GM12801 (cell line): ENCODE results near the gene FLT1.

Source experiments
- TF ChIP-seq, protein P1 (sequence below): IDR thresholded peaks from one replicate; pipeline ENCODE4 v1.5.1; 2011; ENCODE audit warnings: control low read depth; ENCODE audit not compliant: insufficient read length; ENCODE audit errors: extremely low read depth

FLT1 gene

DNA sequence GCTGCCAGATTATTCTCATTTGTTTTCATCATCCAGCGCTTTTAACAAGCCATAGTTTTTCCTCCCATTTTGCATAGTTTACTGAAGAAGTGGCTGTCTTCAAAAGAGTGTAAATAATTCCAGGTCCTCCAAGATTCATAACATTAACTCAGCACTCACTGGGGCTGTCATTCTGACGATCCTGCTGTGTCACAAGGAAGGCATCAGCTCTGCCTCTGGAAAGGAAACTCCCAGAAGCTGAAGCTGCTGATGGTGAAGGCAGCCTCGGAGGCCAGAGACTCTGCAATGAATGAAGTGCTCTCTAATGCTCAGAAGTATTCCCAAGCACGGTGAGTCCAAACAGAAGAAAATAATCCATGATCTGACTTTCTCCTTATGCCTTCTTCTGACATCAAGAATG lies 60.0 kb downstream of the FLT1 start:
- TF ChIP-seq, protein P1, sequence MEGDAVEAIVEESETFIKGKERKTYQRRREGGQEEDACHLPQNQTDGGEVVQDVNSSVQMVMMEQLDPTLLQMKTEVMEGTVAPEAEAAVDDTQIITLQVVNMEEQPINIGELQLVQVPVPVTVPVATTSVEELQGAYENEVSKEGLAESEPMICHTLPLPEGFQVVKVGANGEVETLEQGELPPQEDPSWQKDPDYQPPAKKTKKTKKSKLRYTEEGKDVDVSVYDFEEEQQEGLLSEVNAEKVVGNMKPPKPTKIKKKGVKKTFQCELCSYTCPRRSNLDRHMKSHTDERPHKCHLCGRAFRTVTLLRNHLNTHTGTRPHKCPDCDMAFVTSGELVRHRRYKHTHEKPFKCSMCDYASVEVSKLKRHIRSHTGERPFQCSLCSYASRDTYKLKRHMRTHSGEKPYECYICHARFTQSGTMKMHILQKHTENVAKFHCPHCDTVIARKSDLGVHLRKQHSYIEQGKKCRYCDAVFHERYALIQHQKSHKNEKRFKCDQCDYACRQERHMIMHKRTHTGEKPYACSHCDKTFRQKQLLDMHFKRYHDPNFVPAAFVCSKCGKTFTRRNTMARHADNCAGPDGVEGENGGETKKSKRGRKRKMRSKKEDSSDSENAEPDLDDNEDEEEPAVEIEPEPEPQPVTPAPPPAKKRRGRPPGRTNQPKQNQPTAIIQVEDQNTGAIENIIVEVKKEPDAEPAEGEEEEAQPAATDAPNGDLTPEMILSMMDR, result no peak

DNA sequence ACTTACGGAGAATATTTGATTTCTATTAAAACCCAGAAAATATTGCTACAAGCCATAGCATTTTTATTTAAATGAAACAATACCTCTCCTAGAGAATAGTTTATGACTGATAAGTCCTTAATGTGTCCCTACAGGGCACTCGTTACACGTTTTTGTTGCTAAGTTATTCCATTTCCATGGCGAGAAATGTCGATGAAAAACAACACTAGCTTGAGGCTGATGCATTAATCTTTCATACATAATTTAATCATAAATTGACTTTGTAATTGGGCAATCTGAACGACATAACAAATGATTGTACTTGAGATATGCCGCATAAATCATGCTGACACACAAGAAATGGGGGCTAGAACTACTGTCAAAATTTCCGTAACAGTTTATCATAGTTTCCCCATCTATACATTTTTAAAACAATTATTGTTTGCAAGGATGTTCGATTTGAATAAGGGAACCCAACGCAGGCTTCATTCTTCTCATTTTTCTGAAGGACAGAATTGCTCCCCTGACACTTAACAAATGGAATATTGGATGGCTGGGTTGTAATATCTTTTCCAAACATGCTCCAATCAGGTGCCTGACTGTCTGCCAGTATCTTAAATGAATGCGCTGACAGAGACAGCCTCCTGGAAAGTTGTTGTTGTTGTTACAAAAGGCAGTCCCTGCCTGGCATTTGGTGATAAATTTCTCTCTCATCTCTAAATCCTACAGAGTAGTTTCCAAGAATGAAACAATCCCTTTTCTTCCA lies 61.9 kb downstream of the FLT1 start:
- TF ChIP-seq, protein P1, result no peak

DNA sequence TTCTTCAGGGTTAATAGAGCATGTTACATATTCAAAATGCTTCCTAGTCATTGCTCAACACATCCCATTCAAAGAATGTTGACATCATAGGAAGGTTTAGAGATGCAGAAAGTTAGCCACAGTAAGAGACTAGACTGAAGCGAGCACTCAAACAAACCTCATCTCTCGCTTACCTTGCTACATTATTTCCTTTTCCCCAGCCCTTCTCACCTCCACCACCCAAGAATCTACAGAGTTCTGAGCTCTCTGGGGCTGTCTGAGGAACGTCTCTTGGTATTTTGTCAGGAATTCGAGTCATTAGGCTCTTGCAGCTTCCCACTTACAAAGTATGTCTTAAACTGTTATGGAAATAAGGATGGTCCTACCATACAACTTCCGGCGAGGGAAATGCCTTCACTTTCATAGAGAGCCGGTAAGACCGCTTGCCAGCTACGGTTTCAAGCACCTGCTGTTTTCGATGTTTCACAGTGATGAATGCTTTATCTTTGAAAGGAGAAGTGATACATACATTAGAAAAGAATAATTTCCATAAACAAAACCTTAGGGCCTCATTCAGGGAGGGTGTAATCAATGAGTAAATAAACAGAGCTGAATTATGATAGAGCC lies 65.1 kb downstream of the FLT1 start:
- TF ChIP-seq, protein P1, result no peak

DNA sequence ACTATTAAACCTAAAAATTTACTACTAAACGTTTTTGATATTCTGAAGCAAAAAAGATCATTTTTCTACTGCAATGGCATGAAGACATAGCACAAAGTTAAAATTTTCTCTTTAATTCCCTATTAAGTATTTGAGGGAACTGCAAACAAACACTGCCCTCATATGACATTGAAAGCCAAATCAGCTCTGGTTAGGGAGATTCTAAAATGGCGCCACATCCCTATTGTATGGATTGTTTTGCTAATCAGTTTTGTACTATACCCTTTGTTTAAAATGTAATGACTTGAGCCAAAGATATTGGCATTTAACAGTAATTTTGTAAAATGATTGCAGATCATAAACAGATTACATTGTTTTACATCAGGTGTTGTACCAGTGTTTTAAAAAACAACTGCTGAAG lies 65.8 kb downstream of the FLT1 start:
- TF ChIP-seq, protein P1, result no peak

DNA sequence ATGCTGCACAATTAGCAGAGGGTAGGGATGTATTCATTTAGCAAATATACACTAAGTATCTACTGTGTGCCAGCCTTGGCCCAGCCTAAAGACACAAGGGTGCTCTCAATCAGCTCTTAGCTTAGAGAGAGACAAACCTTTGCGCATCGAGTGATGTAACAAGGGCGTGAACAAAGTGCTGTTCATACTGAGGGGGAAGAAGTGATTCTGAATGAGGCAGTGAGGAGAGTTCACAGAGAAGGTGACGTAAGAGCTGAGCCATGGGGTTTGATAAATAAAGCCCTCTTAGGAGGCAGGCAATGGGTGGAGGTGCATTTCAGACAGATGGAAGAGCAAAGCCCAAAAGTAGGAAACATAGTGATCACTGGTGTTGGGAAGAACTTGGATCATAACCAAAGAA lies 68.5 kb downstream of the FLT1 start:
- TF ChIP-seq, protein P1, result no peak

DNA sequence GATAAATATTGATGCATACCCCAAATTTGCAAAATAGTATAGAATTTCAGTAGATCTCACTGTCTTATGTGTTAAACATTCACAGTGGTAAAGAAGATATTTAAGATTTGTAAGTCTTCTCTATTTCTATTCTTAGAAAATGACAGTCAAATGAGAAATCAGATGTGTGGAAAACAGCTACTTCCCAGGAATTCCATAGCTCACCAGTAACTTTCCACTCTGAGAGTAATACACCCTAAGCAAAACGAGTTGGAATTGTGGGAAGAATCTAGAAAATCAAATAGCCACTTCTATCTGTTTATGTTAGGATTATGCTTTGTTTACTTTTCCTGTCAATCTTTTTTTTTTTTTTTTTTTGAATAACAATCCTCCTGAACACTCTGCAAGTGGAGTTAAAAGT lies 69.1 kb downstream of the FLT1 start:
- TF ChIP-seq, protein P1, result no peak

DNA sequence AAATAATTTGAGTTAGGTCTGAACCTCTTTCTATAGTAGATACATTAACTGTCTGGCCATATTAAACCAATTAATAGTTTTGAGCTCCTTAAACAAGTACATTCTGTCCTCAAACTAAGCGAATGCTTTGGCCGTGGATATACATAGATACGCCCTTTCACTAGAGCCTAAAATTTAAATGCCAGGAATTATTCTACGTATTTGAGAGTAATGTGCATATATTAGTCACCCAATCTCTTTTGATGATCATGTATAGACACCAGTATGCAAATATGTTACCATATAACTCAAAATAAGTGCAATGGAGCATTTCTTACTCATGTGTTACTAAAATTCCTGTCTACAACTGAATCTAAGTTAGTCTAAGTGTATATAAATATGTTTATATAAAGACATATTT lies 70.4 kb downstream of the FLT1 start:
- TF ChIP-seq, protein P1, result no peak
